GM12872 (cell line): ENCODE results near the gene AFTPH.

Experiments
- CTCF ChIP-seq: IDR thresholded peaks from 3 replicates; pipeline ENCODE4 v1.5.1; 2011; ENCODE audit warnings: low read depth, mild to moderate bottlenecking, low read length, moderate library complexity; ENCODE audit not compliant: insufficient read depth

Gene AFTPH

DNA sequence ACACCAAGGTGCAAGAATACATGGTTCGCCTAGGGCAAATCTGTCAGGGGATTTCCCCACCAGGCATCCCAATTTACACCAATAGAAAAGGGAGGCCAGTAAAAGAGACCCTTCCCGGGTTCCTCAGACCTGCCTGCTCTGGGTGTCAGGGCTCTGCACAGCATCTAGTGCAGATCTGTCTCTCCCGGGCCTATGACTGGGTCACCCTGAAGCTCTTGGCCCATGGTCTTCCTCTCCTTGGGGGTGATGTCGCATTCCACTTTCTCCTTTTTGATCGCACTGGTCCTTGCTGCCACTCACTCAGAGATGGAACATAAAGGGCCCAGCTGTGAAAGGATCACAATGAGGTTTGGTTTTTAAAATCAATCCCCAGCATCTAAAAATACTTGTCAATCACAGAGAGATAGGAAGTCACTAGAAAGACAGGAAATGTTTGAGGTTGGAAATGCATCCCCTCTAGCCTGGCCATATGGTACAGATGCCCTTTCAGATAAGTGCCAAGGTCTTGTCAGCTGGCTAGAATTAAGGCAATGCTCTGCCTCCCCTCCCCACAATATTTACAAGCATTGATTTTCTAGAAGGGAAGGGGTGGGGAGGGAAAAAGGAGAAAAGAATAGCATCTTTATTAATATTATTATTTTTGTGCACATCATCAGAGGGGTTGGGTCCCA is 34.9 kb upstream of the AFTPH start:
- TF ChIP-seq CTCF, result no peak

DNA sequence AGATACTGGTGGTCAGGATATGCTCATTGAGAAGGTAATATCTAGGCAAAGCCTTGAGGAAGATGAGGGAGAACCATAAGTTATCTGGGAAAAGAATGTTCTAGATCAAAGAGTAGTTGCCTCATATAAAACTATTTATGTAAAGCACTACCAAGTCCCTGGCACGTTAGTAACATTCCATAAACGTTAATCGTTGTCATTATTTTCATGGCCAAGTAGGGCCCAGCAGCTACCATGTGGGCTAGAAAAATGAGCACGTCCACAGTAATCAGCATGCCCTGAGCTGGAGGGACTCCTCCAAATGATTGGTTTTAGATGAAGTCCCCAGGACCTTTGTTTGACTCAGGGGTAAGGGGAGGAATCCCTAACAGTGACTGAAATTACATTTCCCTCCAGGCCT is 32.7 kb upstream of the AFTPH start:
- TF ChIP-seq CTCF, result no peak

DNA sequence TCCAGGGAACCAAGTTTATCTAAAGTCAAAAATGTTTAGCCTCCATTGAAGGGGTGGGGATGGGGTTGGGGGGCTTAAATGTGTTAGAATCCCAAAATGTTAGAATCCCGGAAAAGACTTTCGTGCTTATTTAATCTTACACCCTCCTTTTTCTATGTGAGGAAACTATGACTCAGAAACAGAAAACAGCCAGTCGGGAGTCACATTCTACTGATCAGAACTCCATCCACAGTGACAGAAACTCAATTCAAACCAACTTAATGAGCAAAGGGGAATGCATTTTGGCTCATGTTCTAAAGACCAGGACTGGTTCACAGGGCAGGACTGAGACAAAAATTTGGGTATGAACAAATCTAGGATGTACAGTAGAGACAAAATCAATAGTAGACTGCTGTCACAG is 31.9 kb upstream of the AFTPH start:
- no peak for TF ChIP-seq CTCF

GRCh38 chr2:64492821-64493220 is 31.3 kb upstream of the AFTPH start:
- TF ChIP-seq CTCF, result no peak

DNA sequence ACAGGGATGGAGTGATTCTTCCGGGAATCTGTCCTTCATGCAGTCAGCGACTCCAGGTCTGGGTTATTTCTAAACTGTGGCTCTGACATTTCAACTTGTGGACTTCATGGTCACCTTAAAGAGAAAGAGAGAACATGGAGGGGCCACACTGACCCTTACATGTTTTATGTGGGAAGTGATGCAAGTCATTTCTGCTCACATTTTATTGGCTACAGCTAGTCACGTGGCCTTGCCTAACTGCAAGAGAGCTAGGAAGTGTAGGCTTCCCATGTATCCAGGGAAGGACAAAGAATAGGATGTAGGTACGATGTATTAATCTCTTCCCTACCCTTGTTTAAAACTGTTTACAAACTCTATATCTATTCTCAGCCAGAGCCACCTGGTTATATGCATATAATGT is 30.3 kb upstream of the AFTPH start:
- no peak for TF ChIP-seq CTCF

DNA sequence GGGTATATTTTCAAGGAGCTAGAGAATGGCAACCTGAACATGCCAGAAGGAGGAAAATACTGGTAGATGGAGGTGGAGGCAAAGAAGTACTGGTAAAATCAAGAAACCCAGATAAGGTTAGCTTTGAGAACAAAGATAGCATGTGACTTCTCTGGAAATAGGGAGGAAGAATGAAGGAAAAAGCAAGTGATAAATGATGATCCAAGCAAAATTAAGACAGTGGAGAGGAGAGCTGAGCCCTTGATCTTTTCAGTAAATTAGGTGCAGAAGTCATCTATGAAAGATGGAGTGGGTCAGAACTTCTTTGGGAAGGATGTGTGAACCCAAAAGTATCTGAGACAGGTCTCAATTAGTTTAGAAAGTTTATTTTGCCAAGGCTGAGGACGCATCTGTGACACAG is 25.7 kb upstream of the AFTPH start:
- no peak for TF ChIP-seq CTCF

GRCh38 chr2:64500549-64500948 is 23.6 kb upstream of the AFTPH start:
- TF ChIP-seq CTCF, result no peak
